Keratinocyte (primary cell): Measurements from ENCODE around the gene TH. TPM values are rescaled to one million over a fixed set of nuclear protein-coding genes. Genes with fewer than 3 reads are reported as not detected.

Experiments
- DNase-seq: peaks from one replicate; pipeline ENCODE4 v3.0.0-alpha.2; 2011; ENCODE audit warnings: low read depth, missing footprints, low spot score
- FAIRE-seq: peaks from 2 replicates; lab custom pipeline; 2011; peaks lifted over from hg19 to GRCh38; lab: Jason Lieb, UNC
- H2AFZ ChIP-seq: 2 replicates; pipeline ENCODE4 v1.6.0; 2012; ENCODE audit warnings: low read length, control low read depth, inconsistent platforms; ENCODE audit not compliant: control insufficient read depth
- H3K27ac ChIP-seq: 2 replicates; pipeline ENCODE4 v1.5.1; 2011; ENCODE audit warnings: low read length; ENCODE audit not compliant: control insufficient read depth, insufficient read depth
- H3K27me3 ChIP-seq: 3 replicates; pipeline ENCODE4 v1.6.0; 2011; ENCODE audit warnings: low read length; ENCODE audit not compliant: control insufficient read depth, insufficient read depth; ENCODE audit errors: extremely low read depth
- H3K36me3 ChIP-seq, 2 experiments: 2 replicates in 1 of 2; 3 replicates in 1 of 2; pipeline ENCODE4 v1.5.1; 2011; ENCODE audit warnings: low read length in 2 of 2, mild to moderate bottlenecking in 1 of 2; ENCODE audit not compliant: control insufficient read depth in 2 of 2, insufficient read depth in 2 of 2; ENCODE audit errors: extremely low read depth in 1 of 2
- H3K4me1 ChIP-seq: 3 replicates; pipeline ENCODE4 v1.5.1; 2011; ENCODE audit warnings: low read length; ENCODE audit not compliant: control insufficient read depth, insufficient read depth; ENCODE audit errors: extremely low read depth
- H3K4me2 ChIP-seq: 3 replicates; pipeline ENCODE4 v1.6.0; 2011; ENCODE audit warnings: low read depth, low read length; ENCODE audit not compliant: control insufficient read depth, insufficient read depth; ENCODE audit errors: extremely low read depth
- H3K4me3 ChIP-seq, 3 experiments: fragments of 200-600 bp in 1 of 3; sonication (generic) in 1 of 3; 2 replicates in 2 of 3; 3 replicates in 1 of 3; pipeline ENCODE4 v1.5.1; 2011 to 2016; ENCODE audit warnings: low read length in 3 of 3, mild to moderate bottlenecking in 3 of 3, control low read depth in 2 of 3, inconsistent platforms in 1 of 3, low read depth in 1 of 3, mixed read lengths in 1 of 3, mixed run types in 1 of 3, moderate library complexity in 1 of 3; ENCODE audit not compliant: control insufficient read depth in 2 of 3, insufficient read depth in 2 of 3; ENCODE audit errors: extremely low read depth in 1 of 3
- H3K79me2 ChIP-seq: 2 replicates; pipeline ENCODE4 v1.6.0; 2012; ENCODE audit warnings: low read length; ENCODE audit not compliant: control insufficient read depth, insufficient read depth
- H3K9ac ChIP-seq: 3 replicates; pipeline ENCODE4 v1.6.0; 2011; ENCODE audit warnings: low read length; ENCODE audit not compliant: control insufficient read depth, insufficient read depth; ENCODE audit errors: extremely low read depth
- H3K9me1 ChIP-seq: 3 replicates; pipeline ENCODE4 v1.6.0; 2011; ENCODE audit warnings: low read length; ENCODE audit not compliant: control insufficient read depth, insufficient read depth; ENCODE audit errors: extremely low read depth
- H3K9me3 ChIP-seq: 2 replicates; pipeline ENCODE4 v1.5.1; 2012; ENCODE audit warnings: low read depth, low read length; ENCODE audit not compliant: control insufficient read depth
- H4K20me1 ChIP-seq: 3 replicates; pipeline ENCODE4 v1.6.0; 2011; ENCODE audit warnings: low read length; ENCODE audit not compliant: control insufficient read depth, insufficient read depth; ENCODE audit errors: extremely low read depth
- EZH2 ChIP-seq: IDR thresholded peaks from one replicate; pipeline ENCODE4 v1.6.1; 2012; ENCODE audit warnings: inconsistent platforms, mild to moderate bottlenecking, low read length, moderate library complexity
- dilution Hi-C: fragments of 300-500 bp; cut with MboI; formaldehyde crosslinking; loops from one replicate; pipeline ENCODE4 v1.7.0; 2020; ENCODE audit warnings: low sequenced_read_pairs; ENCODE audit not compliant: extremely low pct_ligation_motif_present
- polyA plus RNA-seq, 5 experiments: library from polyadenylated mRNA; depleted of rRNA in 3 of 5; stranded (reverse) in 3 of 5; stranded (forward) in 1 of 5; unstranded in 1 of 5; fragments of >200 nt; gene quantifications; 1 replicate in 1 of 5; 2 replicates in 3 of 5; 3 replicates in 1 of 5; pipeline versions ENCODE4 v1.2.1 to v1.2.3, GENCODE V29; 2011 to 2012; ENCODE audit warnings: missing spikeins in 2 of 5, low read depth in 1 of 5, low replicate concordance in 1 of 5
- TF ChIP-seq, protein P1 (sequence below), 3 experiments: IDR thresholded peaks in 1 of 3; conservative IDR thresholded peaks in 1 of 3; optimal IDR thresholded peaks in 1 of 3; 2 replicates in 2 of 3; 3 replicates in 1 of 3; pipeline versions ENCODE3 to v1.5.1; 2011; ENCODE audit warnings: low read length in 3 of 3, mild to moderate bottlenecking in 3 of 3, moderate library complexity in 2 of 3, control low read depth in 1 of 3, inconsistent platforms in 1 of 3; ENCODE audit not compliant: insufficient read depth in 2 of 3; ENCODE audit errors: extremely low read depth in 1 of 3

Gene TH
- polyA plus RNA-seq, 1 donor (not counting 4 experiments of a cell fraction or from before 2014, with no cell fraction given), result 0.50 TPM

DNA sequence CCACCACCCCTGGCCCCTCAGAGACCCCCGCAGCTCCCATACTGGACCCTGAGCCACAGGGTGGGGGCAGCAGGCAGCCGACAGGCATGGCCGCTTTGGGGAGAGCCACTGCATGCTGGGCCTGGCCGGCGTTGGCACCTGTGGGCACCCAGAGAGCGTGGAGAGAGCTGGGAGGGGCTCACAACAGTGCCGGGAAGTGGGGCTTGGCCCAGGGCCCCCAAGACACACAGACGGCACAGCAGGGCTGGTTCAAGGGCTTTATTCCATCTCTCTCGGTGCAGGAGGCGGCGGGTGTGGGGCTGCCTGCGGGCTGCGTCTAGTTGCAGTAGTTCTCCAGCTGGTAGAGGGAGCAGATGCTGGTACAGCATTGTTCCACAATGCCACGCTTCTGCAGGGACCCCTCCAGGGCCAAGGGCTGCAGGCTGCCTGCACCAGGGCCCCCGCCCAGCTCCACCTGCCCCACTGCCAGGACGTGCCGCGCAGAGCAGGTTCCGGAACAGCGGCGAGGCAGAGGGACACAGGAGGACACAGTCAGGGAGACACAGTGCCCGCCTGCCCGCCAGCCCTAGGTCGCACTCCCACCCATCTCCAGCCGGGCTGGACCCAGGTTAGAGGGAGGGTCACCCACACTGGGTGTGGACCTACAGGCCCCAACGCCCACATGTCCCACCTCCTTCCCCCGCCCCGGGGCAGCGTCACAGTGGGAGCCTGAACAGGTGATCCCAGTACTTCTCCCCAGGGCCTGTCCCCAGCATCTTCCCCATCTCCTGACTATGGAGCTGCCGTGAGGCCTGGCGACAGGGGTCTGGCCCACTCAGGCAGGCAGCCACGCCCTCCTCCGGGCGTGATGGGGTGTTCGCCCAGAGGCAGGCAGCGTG lies 11.8 kb downstream of the TH start:
- Histone ChIP-seq H2AFZ (no peak overlapping the region), H3K9ac (no peak overlapping the region), H3K4me3 (no peak overlapping the region), H3K4me1 (no peaks in the 10 kb centered on the region), H3K9me3 (no peaks in the 10 kb centered on the region), H3K27me3 (no peaks in the 10 kb centered on the region), H3K27ac (no peak overlapping the region), H3K36me3 (no peaks in the 10 kb centered on the region), H3K9me1 (no peaks in the 10 kb centered on the region), H4K20me1 (no peaks in the 10 kb centered on the region), H3K79me2 (no peaks in the 10 kb centered on the region), H3K4me2 (no peak overlapping the region)
- dilution Hi-C loops, result no loop called here
- FAIRE-seq, result no peak
- TF ChIP-seq, protein P1, sequence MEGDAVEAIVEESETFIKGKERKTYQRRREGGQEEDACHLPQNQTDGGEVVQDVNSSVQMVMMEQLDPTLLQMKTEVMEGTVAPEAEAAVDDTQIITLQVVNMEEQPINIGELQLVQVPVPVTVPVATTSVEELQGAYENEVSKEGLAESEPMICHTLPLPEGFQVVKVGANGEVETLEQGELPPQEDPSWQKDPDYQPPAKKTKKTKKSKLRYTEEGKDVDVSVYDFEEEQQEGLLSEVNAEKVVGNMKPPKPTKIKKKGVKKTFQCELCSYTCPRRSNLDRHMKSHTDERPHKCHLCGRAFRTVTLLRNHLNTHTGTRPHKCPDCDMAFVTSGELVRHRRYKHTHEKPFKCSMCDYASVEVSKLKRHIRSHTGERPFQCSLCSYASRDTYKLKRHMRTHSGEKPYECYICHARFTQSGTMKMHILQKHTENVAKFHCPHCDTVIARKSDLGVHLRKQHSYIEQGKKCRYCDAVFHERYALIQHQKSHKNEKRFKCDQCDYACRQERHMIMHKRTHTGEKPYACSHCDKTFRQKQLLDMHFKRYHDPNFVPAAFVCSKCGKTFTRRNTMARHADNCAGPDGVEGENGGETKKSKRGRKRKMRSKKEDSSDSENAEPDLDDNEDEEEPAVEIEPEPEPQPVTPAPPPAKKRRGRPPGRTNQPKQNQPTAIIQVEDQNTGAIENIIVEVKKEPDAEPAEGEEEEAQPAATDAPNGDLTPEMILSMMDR (optimal IDR thresholded peaks at IDR 0.05 in 1 of 3, IDR thresholded peaks at IDR 0.05 in 1 of 3, conservative IDR thresholded peaks at IDR 0.05 in 1 of 3; ENCODE audit: extremely low read depth in 1 of 3, insufficient read depth in 2 of 3, low read length in 3 of 3), result no peak
- no peak for DNase-seq

DNA sequence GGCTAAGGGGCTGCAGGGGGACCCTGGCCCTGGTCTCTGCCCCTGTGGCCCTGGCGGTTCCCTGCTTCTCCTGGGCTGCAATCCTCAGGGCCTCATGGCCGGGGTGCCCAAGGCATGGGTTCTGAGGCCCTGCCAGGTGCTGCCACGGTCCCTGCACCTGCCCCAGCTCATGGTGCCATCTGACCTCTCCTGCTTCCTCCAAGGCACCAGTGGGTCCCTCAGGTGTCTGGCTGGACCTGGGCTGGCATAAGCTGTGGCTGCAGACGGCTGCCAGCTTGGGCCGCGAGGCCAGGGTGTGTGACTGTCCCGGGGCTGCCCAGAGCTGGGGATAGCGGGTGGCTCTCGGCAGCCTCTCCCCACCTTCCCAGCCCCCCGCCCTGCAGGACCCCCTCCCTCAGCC lies 12.6 kb downstream of the TH start:
- no peak overlapping the region for H3K4me3 ChIP-seq
- no peak overlapping the region for H2AFZ ChIP-seq
- no peaks in the 10 kb centered on the region for H3K9me3 ChIP-seq
- dilution Hi-C loops, result no loop called here
- no peaks in the 10 kb centered on the region for H3K9me1 ChIP-seq
- no peaks in the 10 kb centered on the region for H4K20me1 ChIP-seq
- H3K4me2 ChIP-seq, result no peak overlapping the region
- H3K27me3 ChIP-seq, result no peaks in the 10 kb centered on the region
- TF ChIP-seq EZH2, result no peak
- TF ChIP-seq, protein P1 (optimal IDR thresholded peaks at IDR 0.05 in 1 of 3, IDR thresholded peaks at IDR 0.05 in 1 of 3, conservative IDR thresholded peaks at IDR 0.05 in 1 of 3; ENCODE audit: extremely low read depth in 1 of 3, insufficient read depth in 2 of 3, low read length in 3 of 3), result no peak
- H3K36me3 ChIP-seq, result no peaks in the 10 kb centered on the region
- no peaks in the 10 kb centered on the region for H3K4me1 ChIP-seq
- no peak overlapping the region for H3K9ac ChIP-seq
- no peak overlapping the region for H3K27ac ChIP-seq
- FAIRE-seq (no peak), DNase-seq (no peak)
- no peaks in the 10 kb centered on the region for H3K79me2 ChIP-seq
